ENCODE measurements around the gene SPECC1L. TPM values are rescaled to one million over a fixed set of nuclear protein-coding genes. Genes with fewer than 3 reads are reported as not detected.
"Not testable (repeated sequence)": the region's sequence is repeated elsewhere in the genome, so short reads cannot be mapped to it uniquely, and the experiment has no call there.

SPECC1L gene
- total RNA-seq, 8 experiments from 2014 or later, result 17.0 to 52.1 (median 43.0) TPM

GRCh38 chr22:24236656-24237055, 34.0 kb upstream of the SPECC1L start:
- ATAC-seq (replicated peaks in 6 of 8), result no peak
- WGBS, 10 experiments, result 17 to 95% (median 74%) methylated on average over 1 to 4 of the region's 4 CpGs

GRCh38 chr22:24238101-24238694, 32.4 kb upstream of the SPECC1L start:
- in situ Hi-C loops (cut with MboI; ENCODE audit: low pct_unique_long_range_greater_than_20kb in 2 of 9, low sequenced_read_pairs in 9 of 9, unreplicated experiment in 9 of 9); H3K27ac ChIP-seq; ATAC-seq (replicated peaks in 6 of 8); H3K4me3 ChIP-seq; H3K4me1 ChIP-seq (replicated peaks in 1 of 2): not testable (repeated sequence)
- WGBS, 10 experiments, result 84 to 100% (median 100%) methylated on average over 1 to 9 of the region's 13 CpGs; no CpG with 5 or more reads in 2 of the 10 experiments

More at GRCh38 chr22:24236656-24237055, 34.0 kb upstream of the SPECC1L start:
- Histone ChIP-seq H3K27ac (no peak overlapping the region), H3K4me3 (no peak overlapping the region), H3K4me1 (replicated peaks in 1 of 2) (no peaks in the 10 kb centered on the region)
- in situ Hi-C loops (cut with MboI; ENCODE audit: low pct_unique_long_range_greater_than_20kb in 2 of 9, low sequenced_read_pairs in 9 of 9, unreplicated experiment in 9 of 9), result no loop called here

- ATAC-seq (replicated peaks in 6 of 8), result no peak
- in situ Hi-C loops (cut with MboI; ENCODE audit: low pct_unique_long_range_greater_than_20kb in 2 of 9, low sequenced_read_pairs in 9 of 9, unreplicated experiment in 9 of 9), result loop anchor here in 1 of 9 experiments (10.0 kb wide), 1 partner anchor 46 kb away; no protein-coding TSS in a partner anchor
- Histone ChIP-seq H3K4me3 (no peak overlapping the region), H3K27ac (no peak overlapping the region), H3K4me1 (replicated peaks in 1 of 2) (peaks cover 0 to 13% of the 10 kb centered on the region in 2 donors)
- WGBS, 10 experiments, result 37 to 100% (median 95%) methylated on average over 3 to 6 of the region's 6 CpGs; no CpG with 5 or more reads in 2 of the 10 experiments
These were observed 30.2 kb upstream of the SPECC1L start for GRCh38 chr22:24240381-24240780.

GRCh38 chr22:24240985-24241692, 29.5 kb upstream of the SPECC1L start:
- WGBS, 10 experiments, result 0 to 100% (median 69%) methylated on average over 1 to 5 of the region's 9 CpGs
- ATAC-seq (replicated peaks in 6 of 8); H3K4me3 ChIP-seq; H3K27ac ChIP-seq: not testable (repeated sequence)
- peaks cover 0 to 13% of the 10 kb centered on the region in 2 donors for H3K4me1 ChIP-seq (replicated peaks in 1 of 2)
- in situ Hi-C loops (cut with MboI; ENCODE audit: low pct_unique_long_range_greater_than_20kb in 2 of 9, low sequenced_read_pairs in 9 of 9, unreplicated experiment in 9 of 9), result loop anchor here in 1 of 9 experiments (10.0 kb wide), 1 partner anchor 46 kb away; no protein-coding TSS in a partner anchor

GRCh38 chr22:24243417-24243816, 27.2 kb upstream of the SPECC1L start:
- not testable (repeated sequence) for H3K27ac ChIP-seq, H3K4me3 ChIP-seq
- no CpG with 5 or more reads among the region's 3 CpGs for WGBS, 10 experiments
- in situ Hi-C loops (cut with MboI; ENCODE audit: low pct_unique_long_range_greater_than_20kb in 2 of 9, low sequenced_read_pairs in 9 of 9, unreplicated experiment in 9 of 9), result loop anchor here in 1 of 9 experiments (10.0 kb wide), 1 partner anchor 49 kb away; no protein-coding TSS in a partner anchor
- ATAC-seq (replicated peaks in 6 of 8), result peak in 7 of 8 experiments; percentile 29 to 64 (median 50)
- peaks cover 0 to 16% of the 10 kb centered on the region in 2 donors for H3K4me1 ChIP-seq (replicated peaks in 1 of 2)

- in situ Hi-C loops (cut with MboI; ENCODE audit: low pct_unique_long_range_greater_than_20kb in 2 of 9, low sequenced_read_pairs in 9 of 9, unreplicated experiment in 9 of 9), result loop anchor here in 1 of 9 experiments (10.0 kb wide), 1 partner anchor 49 kb away; no protein-coding TSS in a partner anchor
- 80% methylated on average over 1 of the region's 19 CpGs; no CpG with 5 or more reads in 9 of the 10 experiments for WGBS, 10 experiments
- peak in 2 of 8 experiments; percentile 4 to 32 for ATAC-seq (replicated peaks in 6 of 8)
- Histone ChIP-seq H3K4me3 (no peak overlapping the region), H3K27ac (no peak overlapping the region), H3K4me1 (replicated peaks in 1 of 2) (peaks cover 0 to 16% of the 10 kb centered on the region in 2 donors)
These were observed 26.4 kb upstream of the SPECC1L start for GRCh38 chr22:24244144-24244787.

GRCh38 chr22:24245030-24245431, 25.6 kb upstream of the SPECC1L start, which contains the start of gene GGT5:
TSS of gene GGT5 (minus strand) at chr22:24245082. CDS start at chr22:24244725, 357 bp downstream.
- ATAC-seq (replicated peaks in 6 of 8); H3K4me3 ChIP-seq; H3K27ac ChIP-seq: not testable (repeated sequence)
- in situ Hi-C loops (cut with MboI; ENCODE audit: low pct_unique_long_range_greater_than_20kb in 2 of 9, low sequenced_read_pairs in 9 of 9, unreplicated experiment in 9 of 9), result loop anchor here in 1 of 9 experiments (10.0 kb wide), 1 partner anchor 50 kb away; no protein-coding TSS in a partner anchor
- H3K4me1 ChIP-seq (replicated peaks in 1 of 2), result peaks cover 0 to 16% of the 10 kb centered on the region in 2 donors
- WGBS, 10 experiments, result no CpG with 5 or more reads among the region's 12 CpGs

GRCh38 chr22:24245584-24246561, 24.8 kb upstream of the SPECC1L start:
- peaks cover 0 to 16% of the 10 kb centered on the region in 2 donors for H3K4me1 ChIP-seq (replicated peaks in 1 of 2)
- not testable (repeated sequence) for H3K27ac ChIP-seq, H3K4me3 ChIP-seq
- peak in 3 of 8 experiments; percentile 46 to 55 (median 48) for ATAC-seq (replicated peaks in 6 of 8)
- 30% methylated on average over 2 of the region's 18 CpGs; no CpG with 5 or more reads in 9 of the 10 experiments for WGBS, 10 experiments
- in situ Hi-C loops (cut with MboI; ENCODE audit: low pct_unique_long_range_greater_than_20kb in 2 of 9, low sequenced_read_pairs in 9 of 9, unreplicated experiment in 9 of 9), result loop anchor here in 1 of 9 experiments (10.0 kb wide), 1 partner anchor 51 kb away; no protein-coding TSS in a partner anchor

GRCh38 chr22:24247011-24247507, 23.6 kb upstream of the SPECC1L start:
- H3K4me1 ChIP-seq (replicated peaks in 1 of 2), result peaks cover 0 to 16% of the 10 kb centered on the region in 2 donors

GRCh38 chr22:24247564-24248344, 22.9 kb upstream of the SPECC1L start:
- no peak overlapping the region for H3K4me3 ChIP-seq
- peak; percentile 74 to 99 (median 99) for ATAC-seq (replicated peaks in 6 of 8)
- no peak overlapping the region for H3K27ac ChIP-seq
- WGBS, 10 experiments, result 20 to 31% methylated on average over 1 to 7 of the region's 23 CpGs; no CpG with 5 or more reads in 8 of the 10 experiments
- H3K4me1 ChIP-seq (replicated peaks in 1 of 2), result peaks cover 0 to 16% of the 10 kb centered on the region in 2 donors
- in situ Hi-C loops (cut with MboI; ENCODE audit: low pct_unique_long_range_greater_than_20kb in 2 of 9, low sequenced_read_pairs in 9 of 9, unreplicated experiment in 9 of 9), result loop anchor here in 1 of 9 experiments (10.0 kb wide), 1 partner anchor 53 kb away; no protein-coding TSS in a partner anchor

More at GRCh38 chr22:24247011-24247507, 23.6 kb upstream of the SPECC1L start:
- no peak overlapping the region for H3K27ac ChIP-seq
- 0 to 100% (median 67%) methylated on average over 1 to 4 of the region's 6 CpGs; no CpG with 5 or more reads in 5 of the 10 experiments for WGBS, 10 experiments
- ATAC-seq (replicated peaks in 6 of 8), result peak in 4 of 8 experiments; percentile 4 to 16 (median 10)
- H3K4me3 ChIP-seq, result no peak overlapping the region
- in situ Hi-C loops (cut with MboI; ENCODE audit: low pct_unique_long_range_greater_than_20kb in 2 of 9, low sequenced_read_pairs in 9 of 9, unreplicated experiment in 9 of 9), result loop anchor here in 1 of 9 experiments (10.0 kb wide), 1 partner anchor 52 kb away; no protein-coding TSS in a partner anchor

GRCh38 chr22:24248611-24249010, 22.0 kb upstream of the SPECC1L start:
- ATAC-seq (replicated peaks in 6 of 8); H3K4me1 ChIP-seq (replicated peaks in 1 of 2); H3K4me3 ChIP-seq; H3K27ac ChIP-seq: not testable (repeated sequence)
- no CpG with 5 or more reads among the region's 15 CpGs for WGBS, 10 experiments
- in situ Hi-C loops (cut with MboI; ENCODE audit: low pct_unique_long_range_greater_than_20kb in 2 of 9, low sequenced_read_pairs in 9 of 9, unreplicated experiment in 9 of 9), result loop anchor here in 1 of 9 experiments (10.0 kb wide), 1 partner anchor 54 kb away; no protein-coding TSS in a partner anchor
